PC-9 (cell line): ENCODE data around the gene SLC6A8. TPM values are rescaled to one million over a fixed set of nuclear protein-coding genes. Genes with fewer than 3 reads are reported as not detected.

Experiments used
- BruUV-seq: library from RNA; stranded (reverse); fragments of 400-500 nt; replicated peaks from 2 replicates; lab custom pipeline; 2021; lab: Mats Ljungman, UMichigan
- CTCF ChIA-PET: fragments of 300-600 bp; sonication (Branson Sonifier 250); formaldehyde crosslinking; loops from one replicate; lab custom pipeline; 2022; ENCODE audit warnings: antibody characterized with exemption; lab: Charles Lee
- POLR2A ChIA-PET: fragments of 300-600 bp; sonication (Branson Sonifier 250); formaldehyde crosslinking; loops from one replicate; lab custom pipeline; 2022; ENCODE audit warnings: antibody characterized with exemption; ENCODE audit not compliant: unreplicated experiment; lab: Charles Lee
- DNase-seq, 2 experiments: peaks; one replicate each; pipeline versions ENCODE4 v3.0.0 to v3.0.0-alpha.2; 2015 to 2022; ENCODE audit warnings: mixed read lengths in 1 of 2
- H2AFZ ChIP-seq: fragments of 200-600 bp; sonication (generic); 2 replicates; pipeline ENCODE4 v1.8.1; 2017; ENCODE audit warnings: antibody characterized with exemption
- H3F3A ChIP-seq: fragments of 200-600 bp; sonication (generic); 2 replicates; pipeline ENCODE4 v1.8.1; 2017; ENCODE audit warnings: antibody characterized with exemption, mild to moderate bottlenecking, low read depth; ENCODE audit not compliant: insufficient read depth
- H3K27ac ChIP-seq: fragments of 200-600 bp; sonication (generic); 2 replicates; pipeline ENCODE4 v1.6.1; 2016; ENCODE audit warnings: mixed run types
- H3K27me3 ChIP-seq: fragments of 200-600 bp; sonication (generic); 2 replicates; pipeline ENCODE4 v1.6.1; 2016; ENCODE audit warnings: low read depth, mixed run types; ENCODE audit not compliant: insufficient read depth
- H3K36me3 ChIP-seq: fragments of 200-600 bp; sonication (generic); 2 replicates; pipeline ENCODE4 v1.6.1; 2016; ENCODE audit warnings: low read depth, mixed run types
- H3K4me1 ChIP-seq: fragments of 200-600 bp; sonication (generic); replicated peaks from 2 replicates; pipeline ENCODE4 v1.6.1; 2016; ENCODE audit warnings: mixed run types; ENCODE audit not compliant: insufficient read depth
- H3K4me2 ChIP-seq: fragments of 200-600 bp; sonication (generic); 2 replicates; pipeline ENCODE4 v1.6.1; 2017; ENCODE audit warnings: mixed run types
- H3K4me3 ChIP-seq: fragments of 200-600 bp; sonication (generic); 2 replicates; pipeline ENCODE4 v1.6.1; 2016; ENCODE audit warnings: mixed run types
- H3K79me2 ChIP-seq: fragments of 200-600 bp; sonication (generic); 2 replicates; pipeline ENCODE4 v1.6.1; 2017; ENCODE audit warnings: low read depth, mixed run types
- H3K9me2 ChIP-seq: fragments of 200-600 bp; sonication (generic); 2 replicates; pipeline ENCODE4 v1.8.1; 2017; ENCODE audit warnings: mild to moderate bottlenecking; ENCODE audit not compliant: insufficient read depth
- H3K9me3 ChIP-seq: fragments of 200-600 bp; sonication (generic); 2 replicates; pipeline ENCODE4 v1.8.1; 2016; ENCODE audit warnings: low read depth; ENCODE audit not compliant: insufficient read depth
- H4K20me1 ChIP-seq: fragments of 200-600 bp; sonication (generic); 2 replicates; pipeline ENCODE4 v1.8.1; 2017; ENCODE audit not compliant: insufficient read depth
- CTCF ChIP-seq: fragments of 200-600 bp; sonication (generic); conservative IDR thresholded peaks from 2 replicates; pipeline ENCODE4 v1.6.1; 2017; ENCODE audit warnings: mixed run types, antibody characterized with exemption, mild to moderate bottlenecking, moderate library complexity
- EZH2 ChIP-seq: fragments of 200-600 bp; sonication (generic); IDR thresholded peaks from 2 replicates; pipeline ENCODE4 v1.8.0; 2017; ENCODE audit warnings: antibody characterized with exemption, low read depth
- intact Hi-C: fragments of 100-400 bp; cut with micrococcal nuclease; formaldehyde crosslinking; loops from one replicate; pipeline ENCODE4 v1.10.0; 2022; ENCODE audit not compliant: unreplicated experiment
- total RNA-seq: library from RNA; stranded (reverse); gene quantifications from 2 replicates; pipeline ENCODE4 v1.2.3, GENCODE V29; 2021

SLC6A8 gene
- total RNA-seq, 1 experiment from 2014 or later, result 40.5 TPM

GRCh38 chrX:153719238-153719637 is 31.5 kb downstream of the SLC6A8 start:
- H3K4me1 ChIP-seq, result peaks cover 9% of the 10 kb centered on the region
- H3K4me2 ChIP-seq, result no peak overlapping the region
- no peaks in the 10 kb centered on the region for H3K27me3 ChIP-seq
- no peaks in the 10 kb centered on the region for H3K9me2 ChIP-seq
- H3F3A ChIP-seq, result peaks cover 17% of the 10 kb centered on the region
- no peak overlapping the region for H3K27ac ChIP-seq
- peaks cover 26% of the 10 kb centered on the region for H4K20me1 ChIP-seq
- CTCF ChIA-PET, result no interaction called here
- no peak overlapping the region for H2AFZ ChIP-seq
- POLR2A ChIA-PET, result interaction anchor here (0.7 kb wide), 2 partner anchors 10 to 168 kb away, joined by 3 read pairs; no protein-coding TSS in a partner anchor
- peaks cover 67% of the 10 kb centered on the region for H3K79me2 ChIP-seq
- no peak for DNase-seq
- H3K9me3 ChIP-seq, result no peaks in the 10 kb centered on the region
- no peak overlapping the region for H3K4me3 ChIP-seq
- TF ChIP-seq CTCF (no peak), EZH2 (no peak)
- intact Hi-C loops, result no loop called here
- H3K36me3 ChIP-seq, result peaks cover 34% of the 10 kb centered on the region
- BruUV-seq, result no TSS peak

DNA sequence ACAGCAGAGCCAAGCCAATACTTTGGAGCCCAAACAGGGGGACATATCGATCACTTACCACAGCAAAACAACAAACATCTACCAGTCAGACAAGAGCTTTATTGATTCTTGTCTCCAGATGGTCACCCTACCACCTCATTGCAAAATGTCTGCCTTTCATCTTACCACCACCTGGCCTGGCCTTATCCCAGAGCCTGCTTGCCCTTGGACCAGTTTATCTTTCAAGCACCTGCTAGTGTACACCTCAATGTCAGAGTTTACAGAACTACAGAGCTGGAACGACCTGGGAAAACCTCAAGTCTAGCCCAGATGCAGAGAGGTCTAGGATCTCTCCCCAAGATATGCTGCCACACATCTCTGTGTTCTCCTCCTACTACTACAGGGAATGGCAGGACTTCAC is 32.0 kb downstream of the SLC6A8 start:
- Histone ChIP-seq H3K4me2 (no peak overlapping the region), H2AFZ (no peak overlapping the region), H3K79me2 (peaks cover 67% of the 10 kb centered on the region), H3K9me2 (no peaks in the 10 kb centered on the region), H4K20me1 (peaks cover 23% of the 10 kb centered on the region), H3F3A (peaks cover 17% of the 10 kb centered on the region), H3K27me3 (no peaks in the 10 kb centered on the region), H3K27ac (no peak overlapping the region), H3K36me3 (peaks cover 32% of the 10 kb centered on the region), H3K4me3 (no peak overlapping the region), H3K9me3 (no peaks in the 10 kb centered on the region), H3K4me1 (peaks cover 9% of the 10 kb centered on the region)
- DNase-seq, result no peak
- BruUV-seq, result no TSS peak
- TF ChIP-seq CTCF, result no peak
- TF ChIP-seq EZH2, result no peak
- ChIA-PET CTCF (no interaction called here), POLR2A (interaction anchor here (0.7 kb wide), 2 partner anchors 10 to 168 kb away, joined by 3 read pairs; no protein-coding TSS in a partner anchor)
- intact Hi-C loops, result no loop called here

DNA sequence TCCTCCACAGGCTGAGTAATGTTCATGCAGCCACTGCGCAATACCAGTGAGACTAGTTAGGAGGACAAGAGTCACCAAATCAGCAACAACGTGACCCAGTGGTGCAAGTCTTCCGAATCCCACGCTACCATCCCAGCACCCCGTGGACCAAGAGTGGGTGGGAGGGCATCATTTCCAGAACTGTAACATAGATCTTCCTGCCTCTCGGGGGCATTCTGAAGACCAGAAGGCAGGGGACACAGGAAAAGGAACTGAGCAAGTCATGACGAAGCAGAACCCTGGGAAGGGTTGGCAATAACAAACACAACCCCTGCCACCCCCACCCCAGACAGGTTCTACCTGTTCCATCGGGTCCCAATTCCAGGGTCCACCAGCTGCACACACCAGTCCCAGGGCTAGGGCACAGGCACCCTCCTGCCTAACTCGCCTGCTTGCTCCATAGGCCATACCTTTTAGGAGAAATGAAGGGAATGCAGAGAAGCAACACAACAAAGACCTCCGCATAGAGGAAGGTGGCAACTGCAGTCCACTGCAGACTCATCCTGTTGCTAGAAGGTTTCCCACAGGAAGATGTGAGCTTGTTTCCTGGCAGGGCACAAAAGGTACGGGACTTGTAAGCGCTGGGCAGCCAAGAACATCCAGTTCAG is 35.1 kb downstream of the SLC6A8 start:
- ChIA-PET POLR2A (no interaction called here), CTCF (no interaction called here)
- Histone ChIP-seq H3K27me3 (no peaks in the 10 kb centered on the region), H3K79me2 (peaks cover 81% of the 10 kb centered on the region), H3K4me1 (peaks cover 23% of the 10 kb centered on the region), H3K27ac (peak overlapping the region; percentile 89), H3K9me3 (no peaks in the 10 kb centered on the region), H3F3A (peaks cover 35% of the 10 kb centered on the region), H3K4me3 (peak overlapping the region; percentile 85), H3K36me3 (peaks cover 22% of the 10 kb centered on the region), H2AFZ (no peak overlapping the region), H3K4me2 (peak overlapping the region; percentile 89), H4K20me1 (peaks cover 20% of the 10 kb centered on the region), H3K9me2 (no peaks in the 10 kb centered on the region)
- TSS peak; percentile 22 for BruUV-seq
- no peak for TF ChIP-seq EZH2
- no peak for TF ChIP-seq CTCF
- intact Hi-C loops, result loop anchor here (1.0 kb wide), 1 partner anchor 15 kb away; no protein-coding TSS in a partner anchor
- peak; percentile 73 to 79 for DNase-seq
